Keratinocyte (primary cell): Measurements from ENCODE around the gene PRAME. TPM values are rescaled to one million over a fixed set of nuclear protein-coding genes. Genes with fewer than 3 reads are reported as not detected.

Source experiments
- DNase-seq: peaks from one replicate; pipeline ENCODE4 v3.0.0-alpha.2; 2011; ENCODE audit warnings: low read depth, missing footprints, low spot score
- FAIRE-seq: peaks from 2 replicates; lab custom pipeline; 2011; peaks lifted over from hg19 to GRCh38; lab: Jason Lieb, UNC
- H2AFZ ChIP-seq: 2 replicates; pipeline ENCODE4 v1.6.0; 2012; ENCODE audit warnings: low read length, control low read depth, inconsistent platforms; ENCODE audit not compliant: control insufficient read depth
- H3K27ac ChIP-seq: 2 replicates; pipeline ENCODE4 v1.5.1; 2011; ENCODE audit warnings: low read length; ENCODE audit not compliant: control insufficient read depth, insufficient read depth
- H3K27me3 ChIP-seq: 3 replicates; pipeline ENCODE4 v1.6.0; 2011; ENCODE audit warnings: low read length; ENCODE audit not compliant: control insufficient read depth, insufficient read depth; ENCODE audit errors: extremely low read depth
- H3K36me3 ChIP-seq, 2 experiments: 2 replicates in 1 of 2; 3 replicates in 1 of 2; pipeline ENCODE4 v1.5.1; 2011; ENCODE audit warnings: low read length in 2 of 2, mild to moderate bottlenecking in 1 of 2; ENCODE audit not compliant: control insufficient read depth in 2 of 2, insufficient read depth in 2 of 2; ENCODE audit errors: extremely low read depth in 1 of 2
- H3K4me1 ChIP-seq: 3 replicates; pipeline ENCODE4 v1.5.1; 2011; ENCODE audit warnings: low read length; ENCODE audit not compliant: control insufficient read depth, insufficient read depth; ENCODE audit errors: extremely low read depth
- H3K4me2 ChIP-seq: 3 replicates; pipeline ENCODE4 v1.6.0; 2011; ENCODE audit warnings: low read depth, low read length; ENCODE audit not compliant: control insufficient read depth, insufficient read depth; ENCODE audit errors: extremely low read depth
- H3K4me3 ChIP-seq, 3 experiments: fragments of 200-600 bp in 1 of 3; sonication (generic) in 1 of 3; 2 replicates in 2 of 3; 3 replicates in 1 of 3; pipeline ENCODE4 v1.5.1; 2011 to 2016; ENCODE audit warnings: low read length in 3 of 3, mild to moderate bottlenecking in 3 of 3, control low read depth in 2 of 3, inconsistent platforms in 1 of 3, low read depth in 1 of 3, mixed read lengths in 1 of 3, mixed run types in 1 of 3, moderate library complexity in 1 of 3; ENCODE audit not compliant: control insufficient read depth in 2 of 3, insufficient read depth in 2 of 3; ENCODE audit errors: extremely low read depth in 1 of 3
- H3K79me2 ChIP-seq: 2 replicates; pipeline ENCODE4 v1.6.0; 2012; ENCODE audit warnings: low read length; ENCODE audit not compliant: control insufficient read depth, insufficient read depth
- H3K9ac ChIP-seq: 3 replicates; pipeline ENCODE4 v1.6.0; 2011; ENCODE audit warnings: low read length; ENCODE audit not compliant: control insufficient read depth, insufficient read depth; ENCODE audit errors: extremely low read depth
- H3K9me1 ChIP-seq: 3 replicates; pipeline ENCODE4 v1.6.0; 2011; ENCODE audit warnings: low read length; ENCODE audit not compliant: control insufficient read depth, insufficient read depth; ENCODE audit errors: extremely low read depth
- H3K9me3 ChIP-seq: 2 replicates; pipeline ENCODE4 v1.5.1; 2012; ENCODE audit warnings: low read depth, low read length; ENCODE audit not compliant: control insufficient read depth
- H4K20me1 ChIP-seq: 3 replicates; pipeline ENCODE4 v1.6.0; 2011; ENCODE audit warnings: low read length; ENCODE audit not compliant: control insufficient read depth, insufficient read depth; ENCODE audit errors: extremely low read depth
- CTCF ChIP-seq, 3 experiments: IDR thresholded peaks in 1 of 3; conservative IDR thresholded peaks in 1 of 3; optimal IDR thresholded peaks in 1 of 3; 2 replicates in 2 of 3; 3 replicates in 1 of 3; pipeline versions ENCODE3 to v1.5.1; 2011; ENCODE audit warnings: low read length in 3 of 3, mild to moderate bottlenecking in 3 of 3, moderate library complexity in 2 of 3, control low read depth in 1 of 3, inconsistent platforms in 1 of 3; ENCODE audit not compliant: insufficient read depth in 2 of 3; ENCODE audit errors: extremely low read depth in 1 of 3
- EZH2 ChIP-seq: IDR thresholded peaks from one replicate; pipeline ENCODE4 v1.6.1; 2012; ENCODE audit warnings: inconsistent platforms, mild to moderate bottlenecking, low read length, moderate library complexity
- dilution Hi-C: fragments of 300-500 bp; cut with MboI; formaldehyde crosslinking; loops from one replicate; pipeline ENCODE4 v1.7.0; 2020; ENCODE audit warnings: low sequenced_read_pairs; ENCODE audit not compliant: extremely low pct_ligation_motif_present
- polyA plus RNA-seq, 5 experiments: library from polyadenylated mRNA; depleted of rRNA in 3 of 5; stranded (reverse) in 3 of 5; stranded (forward) in 1 of 5; unstranded in 1 of 5; fragments of >200 nt; gene quantifications; 1 replicate in 1 of 5; 2 replicates in 3 of 5; 3 replicates in 1 of 5; pipeline versions ENCODE4 v1.2.1 to v1.2.3, GENCODE V29; 2011 to 2012; ENCODE audit warnings: missing spikeins in 2 of 5, low read depth in 1 of 5, low replicate concordance in 1 of 5

Gene PRAME
- polyA plus RNA-seq, 1 donor (not counting 4 experiments of a cell fraction or from before 2014, with no cell fraction given), result 0.05 TPM

GRCh38 chr22:22547226-22547625 lies 11.8 kb downstream of the PRAME start:
- Histone ChIP-seq H3K9ac (no peak overlapping the region), H3K9me1 (no peaks in the 10 kb centered on the region), H3K27ac (no peak overlapping the region), H3K9me3 (no peaks in the 10 kb centered on the region), H3K4me2 (no peak overlapping the region), H3K36me3 (no peaks in the 10 kb centered on the region), H4K20me1 (no peaks in the 10 kb centered on the region), H3K4me3 (no peak overlapping the region), H2AFZ (no peak overlapping the region), H3K79me2 (no peaks in the 10 kb centered on the region), H3K4me1 (no peaks in the 10 kb centered on the region), H3K27me3 (no peaks in the 10 kb centered on the region)
- DNase-seq, result no peak
- TF ChIP-seq EZH2 (no peak), CTCF (optimal IDR thresholded peaks at IDR 0.05 in 1 of 3, IDR thresholded peaks at IDR 0.05 in 1 of 3, conservative IDR thresholded peaks at IDR 0.05 in 1 of 3; ENCODE audit: extremely low read depth in 1 of 3, insufficient read depth in 2 of 3, low read length in 3 of 3) (no peak)
- dilution Hi-C loops, result no loop called here
- no peak for FAIRE-seq

- no peaks in the 10 kb centered on the region for H3K27me3 ChIP-seq
- H3K9ac ChIP-seq, result no peak overlapping the region
- H3K4me3 ChIP-seq, result no peak overlapping the region
- H3K9me1 ChIP-seq, result no peaks in the 10 kb centered on the region
- no peaks in the 10 kb centered on the region for H4K20me1 ChIP-seq
- H3K79me2 ChIP-seq, result no peaks in the 10 kb centered on the region
- no peak overlapping the region for H2AFZ ChIP-seq
- no peak overlapping the region for H3K27ac ChIP-seq
- TF ChIP-seq EZH2 (no peak), CTCF (optimal IDR thresholded peaks at IDR 0.05 in 1 of 3, IDR thresholded peaks at IDR 0.05 in 1 of 3, conservative IDR thresholded peaks at IDR 0.05 in 1 of 3; ENCODE audit: extremely low read depth in 1 of 3, insufficient read depth in 2 of 3, low read length in 3 of 3) (no peak)
- no peaks in the 10 kb centered on the region for H3K4me1 ChIP-seq
- dilution Hi-C loops, result no loop called here
- no peak overlapping the region for H3K4me2 ChIP-seq
- FAIRE-seq (no peak), DNase-seq (no peak)
- no peaks in the 10 kb centered on the region for H3K36me3 ChIP-seq
- no peaks in the 10 kb centered on the region for H3K9me3 ChIP-seq
These were observed 12.6 kb downstream of the PRAME start for GRCh38 chr22:22546490-22546889.
